ENCODE results near the gene NR2E3. TPM values are rescaled to one million over a fixed set of nuclear protein-coding genes. Genes with fewer than 3 reads are reported as not detected.

NR2E3 gene
- total RNA-seq, 4 donors from 2014 or later, result 1.3 to 1.4 (median 1.3) TPM; not detected in 1

- TF ChIP-seq CTCF (IDR thresholded peaks at IDR 0.05) (no peak), POLR2A (IDR thresholded peaks at IDR 0.05) (no peak)
- H3K27ac ChIP-seq, result no peak overlapping the region
- H3K27me3 ChIP-seq, result no peaks in the 10 kb centered on the region
- H3K4me1 ChIP-seq, result no peaks in the 10 kb centered on the region
- H3K9me3 ChIP-seq, result peaks cover 0 to 26% (median 2%) of the 10 kb centered on the region in 4 donors
- H3K4me3 ChIP-seq, result no peak overlapping the region
- H3K36me3 ChIP-seq, result peaks cover 0 to 26% (median 0%) of the 10 kb centered on the region in 3 donors
- DNase-seq, result no peak
These were observed 12.7 kb downstream of the NR2E3 start for GRCh38 chr15:71822890-71823630.

GRCh38 chr15:71823801-71824200 is 13.4 kb downstream of the NR2E3 start:
- Histone ChIP-seq H3K27ac (no peak overlapping the region), H3K36me3 (peaks cover 0 to 33% (median 0%) of the 10 kb centered on the region in 3 donors), H3K9me3 (peaks cover 0 to 26% (median 2%) of the 10 kb centered on the region in 4 donors), H3K4me3 (no peak overlapping the region), H3K27me3 (no peaks in the 10 kb centered on the region), H3K4me1 (no peaks in the 10 kb centered on the region)
- no peak for DNase-seq
- TF ChIP-seq CTCF (IDR thresholded peaks at IDR 0.05) (no peak), POLR2A (IDR thresholded peaks at IDR 0.05) (no peak)

GRCh38 chr15:71825021-71825730 is 14.8 kb downstream of the NR2E3 start:
- peaks cover 0 to 45% (median 0%) of the 10 kb centered on the region in 3 donors for H3K36me3 ChIP-seq
- no peak overlapping the region for H3K27ac ChIP-seq

GRCh38 chr15:71826196-71826595 is 15.8 kb downstream of the NR2E3 start:
- Histone ChIP-seq H3K4me3 (no peak overlapping the region), H3K27ac (no peak overlapping the region), H3K36me3 (peaks cover 0 to 45% (median 0%) of the 10 kb centered on the region in 3 donors), H3K9me3 (peaks cover 0 to 14% (median 0%) of the 10 kb centered on the region in 4 donors), H3K27me3 (no peaks in the 10 kb centered on the region), H3K4me1 (no peaks in the 10 kb centered on the region)
- TF ChIP-seq POLR2A (IDR thresholded peaks at IDR 0.05) (no peak), CTCF (IDR thresholded peaks at IDR 0.05) (no peak)
- no peak for DNase-seq

More at GRCh38 chr15:71825021-71825730, 14.8 kb downstream of the NR2E3 start:
- no peak for TF ChIP-seq POLR2A (IDR thresholded peaks at IDR 0.05)
- TF ChIP-seq CTCF (IDR thresholded peaks at IDR 0.05), result no peak
- Histone ChIP-seq H3K9me3 (peaks cover 0 to 24% (median 2%) of the 10 kb centered on the region in 4 donors), H3K4me1 (no peaks in the 10 kb centered on the region), H3K4me3 (no peak overlapping the region), H3K27me3 (no peaks in the 10 kb centered on the region)
- DNase-seq, result no peak

GRCh38 chr15:71830981-71831380 is 20.6 kb downstream of the NR2E3 start:
- no peak for DNase-seq
- Histone ChIP-seq H3K9me3 (no peaks in the 10 kb centered on the region), H3K27ac (no peak overlapping the region), H3K27me3 (no peaks in the 10 kb centered on the region), H3K4me1 (no peaks in the 10 kb centered on the region), H3K4me3 (no peak overlapping the region), H3K36me3 (peaks cover 0 to 39% (median 0%) of the 10 kb centered on the region in 3 donors)
- TF ChIP-seq POLR2A (IDR thresholded peaks at IDR 0.05) (no peak), CTCF (IDR thresholded peaks at IDR 0.05) (no peak)

Data from Peyer's patch (tissue), 4 donors.